ENCODE results near the gene NBPF11.
"Not testable (repeated sequence)": the region's sequence is repeated elsewhere in the genome, so short reads cannot be mapped to it uniquely, and the experiment has no call there.

Gene NBPF11

DNA sequence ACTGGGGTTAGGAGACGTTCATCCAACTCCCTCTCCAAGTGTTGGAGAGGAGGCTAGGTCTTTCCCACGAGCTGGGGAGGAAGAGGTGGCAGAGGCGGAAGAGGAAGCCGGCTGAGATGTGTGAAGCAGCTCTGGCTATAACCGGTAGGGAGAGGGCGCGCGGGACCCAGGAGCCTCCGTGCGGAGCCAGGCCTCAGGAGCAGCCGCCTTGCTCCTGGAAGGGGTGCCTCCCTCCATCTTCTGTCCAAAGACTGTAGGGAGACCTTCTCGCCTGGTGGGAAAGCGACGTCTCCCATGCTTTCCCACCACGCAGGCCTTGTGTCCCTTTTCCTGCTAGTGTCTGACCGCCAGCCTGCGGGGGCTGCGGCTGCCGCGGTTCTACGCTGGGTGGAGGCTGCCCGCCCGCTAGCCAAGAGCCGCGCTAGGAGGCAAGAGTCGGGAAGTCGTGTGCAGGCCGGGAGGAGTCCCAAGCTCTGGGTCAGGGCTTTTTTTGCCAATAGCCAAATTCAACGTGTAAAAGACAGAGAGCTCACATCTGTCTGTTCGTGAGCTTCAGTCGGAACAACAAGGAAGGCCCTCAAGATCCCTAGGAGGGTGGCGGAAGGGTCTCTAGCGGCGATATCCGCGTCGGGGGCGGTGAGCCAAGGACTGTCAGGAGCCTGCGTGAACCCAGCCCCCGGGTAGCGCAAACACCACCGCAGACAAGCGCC is 8.4 kb upstream of the NBPF11 start:
- DNase-seq (no peak), ATAC-seq (replicated peaks) (no peak)
- Mint-ChIP-seq H3K27ac (no peak overlapping the region), H3K36me3 (ENCODE audit: insufficient read depth) (no peaks in the 10 kb centered on the region), H3K4me3 (no peak overlapping the region), H3K4me1 (ENCODE audit: low read depth in 2 of 2) (no peaks in the 10 kb centered on the region), H3K9me3 (no peaks in the 10 kb centered on the region), H3K27me3 (peaks cover 41 to 53% of the 10 kb centered on the region in 2 donors)

- ATAC-seq (replicated peaks) (no peak), DNase-seq (no peak)
- peaks cover 43 to 56% of the 10 kb centered on the region in 2 donors for H3K27me3 Mint-ChIP-seq
- H3K9me3 Mint-ChIP-seq = no peaks in the 10 kb centered on the region
- H3K27ac Mint-ChIP-seq = no peak overlapping the region
- no peaks in the 10 kb centered on the region for H3K4me1 Mint-ChIP-seq (ENCODE audit: low read depth in 2 of 2)
- H3K36me3 Mint-ChIP-seq (ENCODE audit: insufficient read depth) = no peaks in the 10 kb centered on the region
- no peak overlapping the region for H3K4me3 Mint-ChIP-seq
These were observed 7.9 kb upstream of the NBPF11 start for GRCh38 chr1:148160048-148160342.

GRCh38 chr1:148158341-148159003 is 6.4 kb upstream of the NBPF11 start:
- Mint-ChIP-seq H3K27ac (no peak overlapping the region), H3K9me3 (no peaks in the 10 kb centered on the region), H3K4me3 (no peak overlapping the region), H3K4me1 (ENCODE audit: low read depth in 2 of 2) (no peaks in the 10 kb centered on the region), H3K36me3 (ENCODE audit: insufficient read depth) (no peaks in the 10 kb centered on the region), H3K27me3 (peaks cover 43 to 56% of the 10 kb centered on the region in 2 donors)
- ATAC-seq (replicated peaks) = no peak
- DNase-seq = no peak

- not testable (repeated sequence) for H3K4me1 Mint-ChIP-seq (ENCODE audit: low read depth in 2 of 2); ATAC-seq (replicated peaks); H3K9me3 Mint-ChIP-seq; H3K4me3 Mint-ChIP-seq; H3K27ac Mint-ChIP-seq; H3K36me3 Mint-ChIP-seq (ENCODE audit: insufficient read depth); DNase-seq
- peaks cover 43 to 56% of the 10 kb centered on the region in 2 donors for H3K27me3 Mint-ChIP-seq
These were observed 5.7 kb upstream of the NBPF11 start for GRCh38 chr1:148157803-148158202.

GRCh38 chr1:148155494-148156275 is 3.6 kb upstream of the NBPF11 start:
- not testable (repeated sequence) for H3K4me1 Mint-ChIP-seq (ENCODE audit: low read depth in 2 of 2); DNase-seq; H3K9me3 Mint-ChIP-seq; H3K27ac Mint-ChIP-seq; H3K36me3 Mint-ChIP-seq (ENCODE audit: insufficient read depth); ATAC-seq (replicated peaks); H3K4me3 Mint-ChIP-seq
- peaks cover 38 to 40% of the 10 kb centered on the region in 2 donors for H3K27me3 Mint-ChIP-seq

- peak overlapping the region; percentile 60 to 99 for H3K4me3 Mint-ChIP-seq
- not testable (repeated sequence) for H3K27ac Mint-ChIP-seq; H3K36me3 Mint-ChIP-seq (ENCODE audit: insufficient read depth); DNase-seq; H3K9me3 Mint-ChIP-seq; H3K4me1 Mint-ChIP-seq (ENCODE audit: low read depth in 2 of 2)
- peak; percentile 36 for ATAC-seq (replicated peaks)
- peaks cover 10 to 12% of the 10 kb centered on the region in 2 donors for H3K27me3 Mint-ChIP-seq
These were observed 714 bp upstream of the NBPF11 start for GRCh38 chr1:148152795-148153194.

DNA sequence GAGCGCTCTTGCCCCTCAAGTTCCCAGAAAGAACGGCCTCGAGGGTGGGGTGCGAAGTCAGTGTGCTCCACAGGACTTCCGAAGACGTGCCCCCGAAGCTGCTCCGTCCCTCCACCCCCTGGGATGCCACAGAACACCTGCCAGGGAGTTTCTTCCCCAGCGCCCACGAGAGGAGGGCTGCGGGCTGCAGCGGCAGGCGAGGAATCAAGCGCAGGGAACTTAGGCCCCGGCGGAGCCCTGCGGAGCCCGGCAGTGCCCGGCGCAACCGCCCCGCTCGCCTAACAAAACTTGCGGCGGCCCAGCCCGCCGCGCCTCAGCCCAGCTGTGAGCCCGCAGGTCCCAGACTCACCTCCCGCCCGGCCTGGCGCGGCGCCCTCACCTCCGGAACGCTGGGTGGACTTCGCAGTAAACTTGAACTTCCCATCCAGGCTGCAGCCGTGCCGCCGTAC is 686 bp downstream of the NBPF11 start:
- not testable (repeated sequence) for DNase-seq; H3K9me3 Mint-ChIP-seq; H3K4me1 Mint-ChIP-seq (ENCODE audit: low read depth in 2 of 2); H3K36me3 Mint-ChIP-seq (ENCODE audit: insufficient read depth)
- peak; percentile 34 for ATAC-seq (replicated peaks)
- peak overlapping the region; percentile 99 for H3K4me3 Mint-ChIP-seq
- H3K27ac Mint-ChIP-seq = peak overlapping the region; percentile 95 to 98
- H3K27me3 Mint-ChIP-seq = peaks cover 10 to 11% of the 10 kb centered on the region in 2 donors

DNA sequence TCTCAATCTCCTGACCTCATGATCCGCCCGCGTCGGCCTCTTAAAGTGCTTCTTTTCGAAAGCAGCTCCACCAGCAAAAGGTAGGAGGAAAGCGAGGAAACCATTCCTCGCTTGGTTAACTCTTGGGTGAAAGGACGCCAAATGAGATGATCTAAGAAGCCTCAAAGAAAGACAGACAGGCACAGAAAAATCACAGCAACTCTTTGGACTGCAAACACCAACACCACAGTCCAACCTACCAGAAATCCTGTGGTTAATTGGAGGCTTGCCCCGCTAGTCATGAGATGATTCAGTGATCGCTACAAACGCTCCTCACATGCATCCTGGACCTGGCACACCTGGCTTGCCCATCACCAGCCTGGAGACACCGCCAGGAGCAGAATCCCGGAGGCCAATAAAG is 1.1 kb downstream of the NBPF11 start:
- not testable (repeated sequence) for ATAC-seq (replicated peaks)

DNA sequence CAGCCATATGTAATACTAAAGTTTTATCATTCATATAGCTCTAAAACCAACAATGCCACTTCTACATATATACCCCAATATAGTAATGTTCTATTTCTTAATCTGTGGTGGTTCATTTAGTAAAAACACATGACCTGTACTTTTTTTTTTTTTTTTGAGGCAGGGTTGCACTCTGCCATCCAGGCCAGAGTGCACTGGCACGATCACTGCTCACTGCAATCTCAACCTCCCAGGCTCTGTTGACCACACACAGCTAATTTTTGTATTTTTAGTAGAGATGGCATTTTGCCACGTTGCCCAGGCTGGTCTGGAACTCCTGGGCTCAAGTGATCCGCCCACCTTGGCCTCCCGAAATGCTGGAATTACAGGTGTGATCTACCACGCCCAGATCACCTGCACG is 2.1 kb downstream of the NBPF11 start:
- H3K4me1 Mint-ChIP-seq (ENCODE audit: low read depth in 2 of 2); H3K27me3 Mint-ChIP-seq; ATAC-seq (replicated peaks); H3K9me3 Mint-ChIP-seq; H3K27ac Mint-ChIP-seq; H3K36me3 Mint-ChIP-seq (ENCODE audit: insufficient read depth); DNase-seq; H3K4me3 Mint-ChIP-seq: not testable (repeated sequence)

More for the DNA sequence above, 1.1 kb downstream of the NBPF11 start:
- H3K27me3 Mint-ChIP-seq; H3K36me3 Mint-ChIP-seq (ENCODE audit: insufficient read depth); H3K9me3 Mint-ChIP-seq; H3K4me1 Mint-ChIP-seq (ENCODE audit: low read depth in 2 of 2); DNase-seq: not testable (repeated sequence)
- peak overlapping the region in 1 of 2 donors; percentile 95 for H3K27ac Mint-ChIP-seq
- peak overlapping the region; percentile 99 for H3K4me3 Mint-ChIP-seq

DNA sequence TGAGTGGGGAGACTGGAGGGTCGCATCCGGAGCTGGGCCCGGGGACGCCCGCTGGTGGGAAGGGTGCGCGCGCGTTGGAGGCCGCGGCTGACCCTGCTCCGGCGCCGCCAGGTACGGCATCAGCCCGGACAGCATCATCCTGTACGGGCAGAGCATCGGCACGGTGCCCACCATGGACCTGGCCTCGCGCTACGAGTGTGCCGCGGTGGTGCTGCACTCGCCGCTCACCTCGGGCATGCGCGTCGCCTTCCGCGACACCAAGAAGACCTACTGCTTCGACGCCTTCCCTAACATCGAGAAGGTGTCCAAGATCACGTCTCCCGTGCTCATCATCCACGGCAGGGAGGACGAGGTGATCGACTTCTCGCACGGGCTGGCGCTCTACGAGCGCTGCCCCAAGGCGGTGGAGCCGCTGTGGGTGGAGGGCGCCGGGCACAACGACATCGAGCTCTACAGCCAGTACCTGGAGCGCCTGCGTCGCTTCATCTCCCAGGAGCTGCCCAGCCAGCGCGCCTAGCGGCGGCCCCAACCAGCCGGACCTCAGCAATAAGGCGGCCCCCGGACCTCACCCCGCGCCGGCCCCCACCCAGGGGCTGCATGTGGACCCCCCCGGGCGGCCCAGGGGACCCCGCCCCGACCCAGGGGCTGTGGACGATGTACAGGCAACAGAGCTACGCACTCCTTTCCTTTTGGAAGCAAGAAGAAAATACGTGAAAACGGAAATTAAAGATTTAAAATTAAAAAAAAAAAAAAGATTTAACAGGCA is 2.8 kb downstream of the NBPF11 start:
- not testable (repeated sequence) for H3K36me3 Mint-ChIP-seq (ENCODE audit: insufficient read depth); H3K9me3 Mint-ChIP-seq; H3K27ac Mint-ChIP-seq; ATAC-seq (replicated peaks); DNase-seq; H3K27me3 Mint-ChIP-seq; H3K4me3 Mint-ChIP-seq; H3K4me1 Mint-ChIP-seq (ENCODE audit: low read depth in 2 of 2)

GRCh38 chr1:148147052-148147838 is 4.8 kb downstream of the NBPF11 start:
- not testable (repeated sequence) for H3K9me3 Mint-ChIP-seq

DNA sequence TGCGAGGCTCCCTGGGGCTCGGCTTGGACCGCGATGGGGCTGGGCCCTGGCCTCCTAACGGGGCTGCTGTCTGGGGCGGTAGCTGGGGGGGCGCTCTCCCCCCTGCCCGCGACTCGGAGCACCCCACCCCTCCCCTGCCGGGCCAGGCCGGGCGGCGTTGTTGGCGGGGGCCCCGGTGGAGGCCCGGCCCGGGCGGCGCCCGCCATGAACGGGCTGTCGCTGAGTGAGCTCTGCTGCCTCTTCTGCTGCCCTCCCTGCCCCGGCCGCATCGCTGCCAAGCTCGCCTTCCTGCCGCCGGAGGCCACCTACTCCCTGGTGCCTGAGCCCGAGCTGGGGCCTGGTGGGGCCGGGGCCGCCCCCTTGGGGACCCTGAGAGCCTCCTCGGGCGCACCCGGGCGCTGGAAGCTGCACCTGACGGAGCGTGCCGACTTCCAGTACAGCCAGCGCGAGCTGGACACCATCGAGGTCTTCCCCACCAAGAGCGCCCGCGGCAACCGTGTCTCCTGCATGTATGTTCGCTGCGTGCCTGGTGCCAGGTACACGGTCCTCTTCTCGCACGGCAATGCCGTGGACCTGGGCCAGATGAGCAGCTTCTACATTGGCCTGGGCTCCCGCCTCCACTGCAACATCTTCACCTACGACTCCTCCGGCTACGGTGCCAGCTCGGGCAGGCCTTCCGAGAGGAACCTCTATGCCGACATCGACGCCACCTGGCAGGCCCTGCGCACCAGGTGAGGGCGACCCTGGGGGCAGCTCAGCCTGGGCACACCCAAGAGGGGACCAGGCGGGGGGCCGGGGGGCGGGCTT is 5.7 kb downstream of the NBPF11 start:
- ATAC-seq (replicated peaks); H3K4me3 Mint-ChIP-seq; DNase-seq; H3K36me3 Mint-ChIP-seq (ENCODE audit: insufficient read depth); H3K27me3 Mint-ChIP-seq; H3K4me1 Mint-ChIP-seq (ENCODE audit: low read depth in 2 of 2); H3K9me3 Mint-ChIP-seq; H3K27ac Mint-ChIP-seq: not testable (repeated sequence)

More at GRCh38 chr1:148147052-148147838, 4.8 kb downstream of the NBPF11 start:
- not testable (repeated sequence) for ATAC-seq (replicated peaks); H3K4me3 Mint-ChIP-seq; DNase-seq; H3K27ac Mint-ChIP-seq; H3K27me3 Mint-ChIP-seq; H3K36me3 Mint-ChIP-seq (ENCODE audit: insufficient read depth); H3K4me1 Mint-ChIP-seq (ENCODE audit: low read depth in 2 of 2)

Data from effector memory CD8-positive, alpha-beta T cell (primary cell).